IMR-90 (cell line): ENCODE data around the gene MMP24. TPM values are rescaled to one million over a fixed set of nuclear protein-coding genes. Genes with fewer than 3 reads are reported as not detected.

Experiments
- ATAC-seq: fragments of 200-7000 bp; cut with Tn5 transposase; 2 replicates; pipeline ENCODE4 v1.9.1; 2020; ENCODE audit warnings: low read depth, mild to moderate bottlenecking, moderate library complexity
- BruUV-seq: library from RNA; stranded (reverse); fragments of 400-500 nt; replicated peaks from 2 replicates; lab custom pipeline; 2021; lab: Mats Ljungman, UMichigan
- CTCF ChIA-PET: fragments of 300-600 bp; formaldehyde crosslinking; extraction: SDS; loops from one replicate; lab custom pipeline; 2021; ENCODE audit warnings: antibody characterized with exemption; lab: Yijun Ruan, JAX
- POLR2A ChIA-PET: fragments of 300-600 bp; sonication (Branson Sonifier 250); formaldehyde crosslinking; loops from one replicate; lab custom pipeline; 2022; ENCODE audit warnings: antibody characterized with exemption; ENCODE audit not compliant: unreplicated experiment; lab: Charles Lee
- DNase-seq: peaks from one replicate; pipeline ENCODE4 v3.0.0; 2013
- H2AFZ ChIP-seq: replicated peaks from 2 replicates; pipeline ENCODE3; 2013; ENCODE audit warnings: low read length, mild to moderate bottlenecking; ENCODE audit not compliant: poor library complexity
- H2AK5ac ChIP-seq: 2 replicates; pipeline ENCODE4 v1.6.1; 2013; ENCODE audit warnings: low read depth, low read length, inconsistent platforms
- H2AK9ac ChIP-seq: replicated peaks from 2 replicates; pipeline ENCODE3; 2013; ENCODE audit warnings: mild to moderate bottlenecking, low read depth, low read length, moderate library complexity; ENCODE audit not compliant: poor library complexity
- H2BK120ac ChIP-seq: 2 replicates; pipeline ENCODE4 v1.6.1; 2013; ENCODE audit warnings: low read depth, low read length, inconsistent platforms
- H2BK15ac ChIP-seq: 3 replicates; pipeline ENCODE4 v1.6.1; 2013; ENCODE audit warnings: low read depth, low read length, inconsistent platforms
- H2BK20ac ChIP-seq: 2 replicates; pipeline ENCODE4 v1.6.1; 2013; ENCODE audit warnings: low read depth, mild to moderate bottlenecking, inconsistent platforms, low read length, moderate library complexity
- H2BK5ac ChIP-seq: 2 replicates; pipeline ENCODE4 v1.6.1; 2013; ENCODE audit warnings: mild to moderate bottlenecking, low read depth, low read length, inconsistent platforms; ENCODE audit not compliant: poor library complexity, severe bottlenecking
- H3K14ac ChIP-seq: replicated peaks from 2 replicates; pipeline ENCODE4 v1.6.1; 2013; ENCODE audit warnings: low read depth, low read length, inconsistent platforms
- H3K18ac ChIP-seq: 2 replicates; pipeline ENCODE4 v1.6.1; 2013; ENCODE audit warnings: low read depth, low read length, control low read depth
- H3K23ac ChIP-seq: 2 replicates; pipeline ENCODE4 v1.6.1; 2013; ENCODE audit warnings: low read depth, low read length, inconsistent platforms
- H3K27ac ChIP-seq: 2 replicates; pipeline ENCODE4 v1.5.1; 2013; ENCODE audit warnings: mild to moderate bottlenecking, control low read depth, low read length; ENCODE audit not compliant: insufficient read depth
- H3K27me3 ChIP-seq: 2 replicates; pipeline ENCODE4 v1.6.1; 2013; ENCODE audit warnings: low read length; ENCODE audit not compliant: control insufficient read depth, insufficient read depth
- H3K36me3 ChIP-seq: 2 replicates; pipeline ENCODE4 v1.6.1; 2013; ENCODE audit warnings: low read length, mixed read lengths; ENCODE audit not compliant: control insufficient read depth, insufficient read depth
- H3K4ac ChIP-seq: 2 replicates; pipeline ENCODE4 v1.6.1; 2013; ENCODE audit warnings: low read depth, low read length, inconsistent platforms
- H3K4me1 ChIP-seq: 2 replicates; pipeline ENCODE4 v1.6.1; 2013; ENCODE audit warnings: low read length, mixed read lengths; ENCODE audit not compliant: control insufficient read depth, insufficient read depth
- H3K4me2 ChIP-seq: 2 replicates; pipeline ENCODE4 v1.6.1; 2013; ENCODE audit warnings: low read depth, mild to moderate bottlenecking, control low read depth, low read length, moderate library complexity
- H3K4me3 ChIP-seq: 2 replicates; pipeline ENCODE4 v1.5.1; 2013; ENCODE audit warnings: low read depth, mild to moderate bottlenecking, control low read depth, low read length, moderate library complexity; ENCODE audit not compliant: insufficient read depth
- H3K56ac ChIP-seq: 2 replicates; pipeline ENCODE4 v1.6.1; 2013; ENCODE audit warnings: low read length, inconsistent platforms; ENCODE audit not compliant: insufficient read depth; ENCODE audit errors: extremely low read depth
- H3K79me1 ChIP-seq, 2 experiments: 2 replicates each; pipeline ENCODE4 v1.6.1; 2013; ENCODE audit warnings: low read length in 2 of 2, inconsistent platforms in 1 of 2, low read depth in 1 of 2
- H3K9ac ChIP-seq: 2 replicates; pipeline ENCODE4 v1.6.1; 2013; ENCODE audit warnings: low read depth, low read length, control low read depth
- H3K9me1 ChIP-seq: 2 replicates; pipeline ENCODE4 v1.6.1; 2013; ENCODE audit warnings: low read length, inconsistent platforms; ENCODE audit not compliant: insufficient read depth
- H3K9me3 ChIP-seq: 2 replicates; pipeline ENCODE4 v1.6.1; 2013; ENCODE audit warnings: low read length; ENCODE audit not compliant: control insufficient read depth, insufficient read depth
- H4K20me1 ChIP-seq: 2 replicates; pipeline ENCODE4 v1.6.1; 2013; ENCODE audit warnings: low read length, inconsistent platforms; ENCODE audit not compliant: insufficient read depth
- H4K5ac ChIP-seq: 2 replicates; pipeline ENCODE4 v1.6.1; 2013; ENCODE audit warnings: mild to moderate bottlenecking, low read depth, low read length, control low read depth
- H4K8ac ChIP-seq, 2 experiments: 2 replicates each; pipeline ENCODE4 v1.6.1; 2013; ENCODE audit warnings: low read depth in 2 of 2, low read length in 2 of 2, control low read depth in 1 of 2, inconsistent platforms in 1 of 2
- H4K91ac ChIP-seq: 2 replicates; pipeline ENCODE4 v1.6.1; 2013; ENCODE audit warnings: low read depth, low read length, inconsistent platforms; ENCODE audit not compliant: insufficient read depth
- BHLHE40 ChIP-seq: fragments of 150-350 bp; IDR thresholded peaks from 2 replicates; pipeline ENCODE4 v1.6.1; 2016; ENCODE audit warnings: mild to moderate bottlenecking, low read depth, low read length
- CHD1 ChIP-seq: IDR thresholded peaks from 2 replicates; pipeline ENCODE4 v1.6.1; 2012; ENCODE audit warnings: low read depth, low read length, improper control_type of control experiment
- FOS ChIP-seq: fragments of 150-350 bp; IDR thresholded peaks from 2 replicates; pipeline ENCODE4 v1.6.1; 2016; ENCODE audit warnings: low read depth, low read length
- MAZ ChIP-seq: IDR thresholded peaks from 2 replicates; pipeline ENCODE4 v1.6.1; 2012; ENCODE audit warnings: low read depth, mild to moderate bottlenecking, low read length, improper control_type of control experiment, moderate library complexity, borderline replicate concordance
- MXI1 ChIP-seq: IDR thresholded peaks from 2 replicates; pipeline ENCODE4 v1.6.1; 2012; ENCODE audit warnings: low read depth, mild to moderate bottlenecking, low read length, moderate library complexity, borderline replicate concordance
- NFE2L2 ChIP-seq: fragments of 150-350 bp; IDR thresholded peaks from 2 replicates; pipeline ENCODE4 v1.6.1; 2016; ENCODE audit warnings: low read depth, mild to moderate bottlenecking, low read length
- POLR2A ChIP-seq: IDR thresholded peaks from 2 replicates; pipeline ENCODE4 v1.6.1; 2012; ENCODE audit warnings: mild to moderate bottlenecking, low read depth, low read length
- RAD21 ChIP-seq: IDR thresholded peaks from 2 replicates; pipeline ENCODE4 v1.6.1; 2012; ENCODE audit warnings: low read length, improper control_type of control experiment
- SMC3 ChIP-seq: fragments of 150-350 bp; IDR thresholded peaks from 2 replicates; pipeline ENCODE4 v1.6.1; 2016; ENCODE audit warnings: low read depth, mild to moderate bottlenecking, antibody characterized with exemption, low read length, moderate library complexity
- WGBS, 2 experiments: methylation state at CpG; one replicate each; pipeline versions ENCODE4 v1.1.5 to v1.1.7; 2013; ENCODE audit warnings: missing lambda C conversion rate in 2 of 2; ENCODE audit not compliant: insufficient read length in 1 of 2; ENCODE audit errors: extremely low coverage in 2 of 2; 5-methylcytosine and 5-hydroxymethylcytosine counted together
- dilution Hi-C: fragments of 300-500 bp; cut with HindIII; formaldehyde crosslinking; loops from one replicate; pipeline ENCODE4 v1.14.3; 2018; ENCODE audit warnings: low sequenced_read_pairs; ENCODE audit not compliant: unreplicated experiment
- in situ Hi-C: fragments of 300-500 bp; cut with MboI; formaldehyde crosslinking; loops from 3 replicates; pipeline ENCODE4 v1.14.3; 2019; ENCODE audit warnings: low sequenced_read_pairs, inconsistent platforms, mixed read lengths
- intact Hi-C: fragments of 100-400 bp; cut with micrococcal nuclease; formaldehyde crosslinking; loops from 2 replicates; pipeline ENCODE4 v1.10.0; 2022
- polyA plus RNA-seq, 3 experiments: library from polyadenylated mRNA; depleted of rRNA; stranded (reverse); fragments of >200 nt; gene quantifications; 2 replicates each; pipeline ENCODE4 v1.2.3, GENCODE V29; 2012; ENCODE audit warnings: low replicate concordance in 1 of 3
- total RNA-seq: library from RNA; depleted of rRNA; stranded (reverse); fragments of >200 nt; gene quantifications from 2 replicates; pipeline ENCODE4 v1.2.3, GENCODE V29; 2012
- TF ChIP-seq, protein P1 (sequence below): conservative IDR thresholded peaks from 2 replicates; pipeline ENCODE4 v1.5.1; 2012; ENCODE audit warnings: mild to moderate bottlenecking, low read depth, low read length, improper control_type of control experiment

MMP24 gene
- total and polyA plus RNA-seq, 2 of the 4 experiments (the other 2 are of a cell fraction), result 0.36 to 0.79 TPM

GRCh38 chr20:35269055-35269781, 42.7 kb downstream of the MMP24 start:
- DNase-seq (peak; percentile 62), ATAC-seq (peak; percentile 84)
- Histone ChIP-seq H2BK120ac (no peak overlapping the region), H4K5ac (no peak overlapping the region), H3K4me1 (no peaks in the 10 kb centered on the region), H2AFZ (peak overlapping the region; percentile 0), H3K56ac (no peak overlapping the region), H3K18ac (no peak overlapping the region), H4K8ac (no peak overlapping the region), H3K36me3 (peaks cover 31% of the 10 kb centered on the region), H3K14ac (no peak overlapping the region), H3K4me3 (no peak overlapping the region), H3K9me3 (no peaks in the 10 kb centered on the region), H2BK20ac (no peak overlapping the region), H3K23ac (no peak overlapping the region), H2AK9ac (peak overlapping the region; percentile 25), H3K4ac (no peak overlapping the region), H3K4me2 (no peak overlapping the region), H2BK5ac (no peak overlapping the region), H3K9me1 (no peaks in the 10 kb centered on the region; the same call in 1 of the 2 replicates), H3K9ac (no peak overlapping the region), H3K27ac (no peak overlapping the region), H4K20me1 (0 out of 2 replicates have a peak, but pooled peaks cover 5% of the 10 kb centered on the region), H3K27me3 (no peaks in the 10 kb centered on the region), H4K91ac (no peak overlapping the region), H2AK5ac (no peak overlapping the region; the same call in 1 of the 2 replicates), H2BK15ac (no peak overlapping the region), H3K79me1 (peaks cover 0 to 19% of the 10 kb centered on the region in 2 experiments; a peak in 2 of 4 replicates)
- 47% methylated on average over 6 of the region's 14 CpGs; no CpG with 5 or more reads in 1 of the 2 experiments for WGBS, 2 experiments
- POLR2A ChIA-PET, result no interaction called here
- TF ChIP-seq RAD21, result peak; percentile 89
- no peak for TF ChIP-seq NFE2L2
- TF ChIP-seq CHD1, result no peak
- no peak for TF ChIP-seq FOS
- peak; percentile 86 for TF ChIP-seq SMC3
- no peak for TF ChIP-seq MAZ
- no peak for TF ChIP-seq MXI1
- TF ChIP-seq, protein P1, sequence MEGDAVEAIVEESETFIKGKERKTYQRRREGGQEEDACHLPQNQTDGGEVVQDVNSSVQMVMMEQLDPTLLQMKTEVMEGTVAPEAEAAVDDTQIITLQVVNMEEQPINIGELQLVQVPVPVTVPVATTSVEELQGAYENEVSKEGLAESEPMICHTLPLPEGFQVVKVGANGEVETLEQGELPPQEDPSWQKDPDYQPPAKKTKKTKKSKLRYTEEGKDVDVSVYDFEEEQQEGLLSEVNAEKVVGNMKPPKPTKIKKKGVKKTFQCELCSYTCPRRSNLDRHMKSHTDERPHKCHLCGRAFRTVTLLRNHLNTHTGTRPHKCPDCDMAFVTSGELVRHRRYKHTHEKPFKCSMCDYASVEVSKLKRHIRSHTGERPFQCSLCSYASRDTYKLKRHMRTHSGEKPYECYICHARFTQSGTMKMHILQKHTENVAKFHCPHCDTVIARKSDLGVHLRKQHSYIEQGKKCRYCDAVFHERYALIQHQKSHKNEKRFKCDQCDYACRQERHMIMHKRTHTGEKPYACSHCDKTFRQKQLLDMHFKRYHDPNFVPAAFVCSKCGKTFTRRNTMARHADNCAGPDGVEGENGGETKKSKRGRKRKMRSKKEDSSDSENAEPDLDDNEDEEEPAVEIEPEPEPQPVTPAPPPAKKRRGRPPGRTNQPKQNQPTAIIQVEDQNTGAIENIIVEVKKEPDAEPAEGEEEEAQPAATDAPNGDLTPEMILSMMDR, result peak; percentile 79
- TF ChIP-seq POLR2A, result no peak
- no peak for TF ChIP-seq BHLHE40
- in situ Hi-C loops (loop anchor here (5.0 to 25.0 kb wide), 2 partner anchors 122 to 407 kb away; partner anchors contain the start of genes EDEM2 and GGT7), intact Hi-C loops (loop anchor here (1.0 to 2.0 kb wide), 4 partner anchors 60 to 435 kb away; no protein-coding TSS in a partner anchor), dilution Hi-C loops (no loop called here)
- BruUV-seq, result no TSS peak
- CTCF ChIA-PET, result interaction anchor here (0.6 to 1.6 kb wide), 2 partner anchors 124 kb away, joined by 3 to 6 read pairs; no protein-coding TSS in a partner anchor
